HL-60 (cell line): ENCODE results near the gene LHX5.

ENCODE experiments used
- DNase-seq, 2 experiments: peaks; one replicate each; pipeline ENCODE4 v3.0.0-alpha.2; 2010 to 2020; ENCODE audit warnings: low read depth in 1 of 2, low spot score in 1 of 2
- H3K27ac ChIP-seq: fragments of 250-450 bp; sonication (Bioruptor Pico); replicated peaks from 2 replicates; pipeline ENCODE4 v1.5.1; 2020; ENCODE audit warnings: mild to moderate bottlenecking, moderate library complexity
- H3K27me3 ChIP-seq: fragments of 250-450 bp; sonication (Bioruptor Pico); 2 replicates; pipeline ENCODE4 v1.5.1; 2021; ENCODE audit warnings: mild to moderate bottlenecking, moderate library complexity; ENCODE audit not compliant: insufficient read depth, poor library complexity, severe bottlenecking
- H3K4me3 ChIP-seq: replicated peaks from 2 replicates; pipeline ENCODE4 v1.5.1; 2011; ENCODE audit warnings: mild to moderate bottlenecking, control low read depth, low read length; ENCODE audit not compliant: insufficient read depth
- CTCF ChIP-seq: IDR thresholded peaks from one replicate; pipeline ENCODE4 v1.5.1; 2011; ENCODE audit warnings: low read length, control low read depth, inconsistent platforms; ENCODE audit not compliant: insufficient read depth
- GABPA ChIP-seq: IDR thresholded peaks from 2 replicates; pipeline ENCODE4 v1.6.1; 2012; ENCODE audit warnings: low read depth
- POLR2AphosphoS5 ChIP-seq: IDR thresholded peaks from 2 replicates; pipeline ENCODE4 v1.6.1; 2012; ENCODE audit warnings: low read depth
- REST ChIP-seq: IDR thresholded peaks from 2 replicates; pipeline ENCODE4 v1.6.1; 2012; ENCODE audit warnings: low read depth; ENCODE audit not compliant: insufficient replicate concordance
- SPI1 ChIP-seq: IDR thresholded peaks from 2 replicates; pipeline ENCODE4 v1.6.1; 2012; ENCODE audit warnings: low read depth, mild to moderate bottlenecking, borderline replicate concordance

Gene LHX5

GRCh38 chr12:113438523-113439300 lies 33.0 kb downstream of the LHX5 start:
- no peak for DNase-seq
- Histone ChIP-seq H3K27ac (no peak overlapping the region), H3K4me3 (no peak overlapping the region), H3K27me3 (no peaks in the 10 kb centered on the region)
- no peak for TF ChIP-seq GABPA
- no peak for TF ChIP-seq SPI1
- no peak for TF ChIP-seq POLR2AphosphoS5
- TF ChIP-seq CTCF: no peak
- TF ChIP-seq REST: no peak

- Histone ChIP-seq H3K27me3 (no peaks in the 10 kb centered on the region), H3K4me3 (no peak overlapping the region), H3K27ac (no peak overlapping the region)
- TF ChIP-seq REST (no peak), SPI1 (no peak), GABPA (no peak)
- DNase-seq: no peak
Observed at GRCh38 chr12:113437729-113438100, 34.0 kb downstream of the LHX5 start.

- no peak for TF ChIP-seq GABPA
- TF ChIP-seq SPI1: no peak
- no peak for TF ChIP-seq REST
- no peak for TF ChIP-seq CTCF
- no peak for TF ChIP-seq POLR2AphosphoS5
- no peak for DNase-seq
- Histone ChIP-seq H3K4me3 (no peak overlapping the region), H3K27ac (no peak overlapping the region), H3K27me3 (no peaks in the 10 kb centered on the region)
Observed at GRCh38 chr12:113436993-113437728, 34.5 kb downstream of the LHX5 start.
